Neural cell (in vitro differentiated cells): ENCODE measurements around the gene CEBPA. TPM values are rescaled to one million over a fixed set of nuclear protein-coding genes. Genes with fewer than 3 reads are reported as not detected.

Source experiments
- H2AFZ ChIP-seq: fragments of 200-600, 300-800 bp; sonication (generic), shearing (Covaris generic); 2 replicates; pipeline ENCODE4 v1.6.0; 2014; ENCODE audit warnings: low read depth, mild to moderate bottlenecking, antibody characterized with exemption, low read length, moderate library complexity
- H3F3A ChIP-seq: fragments of 200-600 bp; shearing (Covaris generic); 2 replicates; pipeline ENCODE4 v1.6.1; 2016; ENCODE audit warnings: mild to moderate bottlenecking, moderate library complexity, mixed read lengths, antibody characterized with exemption, low read length; ENCODE audit not compliant: insufficient read depth, poor library complexity, severe bottlenecking
- H3K27ac ChIP-seq: fragments of 200-600, 300-800 bp; sonication (generic), shearing (Covaris generic); 2 replicates; pipeline ENCODE4 v1.5.1; 2014; ENCODE audit warnings: mild to moderate bottlenecking, low read length, moderate library complexity
- H3K27me3 ChIP-seq: fragments of 300-800, 200-600 bp; sonication (generic), shearing (Covaris generic); 2 replicates; pipeline ENCODE4 v1.6.0; 2014; ENCODE audit warnings: mild to moderate bottlenecking, low read depth, low read length, moderate library complexity; ENCODE audit not compliant: insufficient read depth
- H3K36me3 ChIP-seq: fragments of 300-800, 200-600 bp; sonication (generic), shearing (Covaris generic); 2 replicates; pipeline ENCODE4 v1.5.1; 2014; ENCODE audit warnings: mild to moderate bottlenecking, antibody characterized with exemption, low read length, moderate library complexity; ENCODE audit not compliant: insufficient read depth
- H3K4me2 ChIP-seq: fragments of 300-800, 200-600 bp; sonication (generic), shearing (Covaris generic); 2 replicates; pipeline ENCODE4 v1.6.0; 2014; ENCODE audit warnings: mild to moderate bottlenecking, low read length
- H3K4me3 ChIP-seq: fragments of 300-800, 200-600 bp; sonication (generic), shearing (Covaris generic); 2 replicates; pipeline ENCODE4 v1.5.1; 2014; ENCODE audit warnings: mild to moderate bottlenecking, low read length, moderate library complexity
- H3K79me2 ChIP-seq: fragments of 200-600 bp; shearing (Covaris generic); replicated peaks from 2 replicates; pipeline ENCODE4 v1.6.0; 2014; ENCODE audit warnings: mild to moderate bottlenecking, low read length, moderate library complexity; ENCODE audit not compliant: insufficient read depth
- H3K9ac ChIP-seq: fragments of 300-800, 200-600 bp; sonication (generic), shearing (Covaris generic); 2 replicates; pipeline ENCODE4 v1.6.1; 2016; ENCODE audit warnings: mild to moderate bottlenecking, low read length, mixed read lengths
- H3K9me2 ChIP-seq: fragments of 200-600 bp; shearing (Covaris generic); 2 replicates; pipeline ENCODE4 v1.6.1; 2016; ENCODE audit warnings: mild to moderate bottlenecking, low read length, mixed read lengths; ENCODE audit not compliant: insufficient read depth
- H3K9me3 ChIP-seq: fragments of 200-600, 300-800 bp; sonication (generic), shearing (Covaris generic); 2 replicates; pipeline ENCODE4 v1.6.1; 2016; ENCODE audit warnings: mild to moderate bottlenecking, mixed run types, low read length, moderate library complexity, mixed read lengths
- H4K20me1 ChIP-seq: fragments of 200-600 bp; shearing (Covaris generic); 2 replicates; pipeline ENCODE4 v1.6.1; 2016; ENCODE audit warnings: mild to moderate bottlenecking, mixed run types; ENCODE audit not compliant: insufficient read depth
- CTCF ChIP-seq: fragments of 450-650 bp; IDR thresholded peaks from 2 replicates; pipeline ENCODE4 v1.5.1; 2014; ENCODE audit warnings: antibody characterized with exemption, mild to moderate bottlenecking, moderate library complexity; ENCODE audit not compliant: poor library complexity, severe bottlenecking
- EP300 ChIP-seq: fragments of 450-650 bp; conservative IDR thresholded peaks from 2 replicates; pipeline ENCODE4 v1.6.1; 2014; ENCODE audit warnings: antibody characterized with exemption, mild to moderate bottlenecking, moderate library complexity; ENCODE audit not compliant: poor library complexity, severe bottlenecking
- EZH2 ChIP-seq: fragments of 200-600, 300-800 bp; shearing (Covaris generic), sonication (generic); IDR thresholded peaks from 2 replicates; pipeline ENCODE4 v1.6.1; 2014; ENCODE audit warnings: antibody characterized with exemption, low read length, borderline replicate concordance, mild to moderate bottlenecking; ENCODE audit not compliant: insufficient read depth, poor library complexity, severe bottlenecking
- MXI1 ChIP-seq: fragments of 450-650 bp; conservative IDR thresholded peaks from 2 replicates; pipeline ENCODE4 v1.6.1; 2014; ENCODE audit warnings: antibody characterized with exemption, mild to moderate bottlenecking; ENCODE audit not compliant: poor library complexity, severe bottlenecking
- POLR2AphosphoS5 ChIP-seq: IDR thresholded peaks from 2 replicates; pipeline ENCODE4 v1.6.1; 2012
- RAD21 ChIP-seq: fragments of 450-650 bp; conservative IDR thresholded peaks from 2 replicates; pipeline ENCODE4 v1.6.1; 2014; ENCODE audit warnings: antibody characterized with exemption, mild to moderate bottlenecking, moderate library complexity
- REST ChIP-seq: IDR thresholded peaks from 2 replicates; pipeline ENCODE4 v1.6.1; 2012; ENCODE audit warnings: borderline replicate concordance
- SMC3 ChIP-seq: fragments of 450-650 bp; conservative IDR thresholded peaks from 2 replicates; pipeline ENCODE4 v1.6.1; 2014; ENCODE audit warnings: antibody characterized with exemption, mild to moderate bottlenecking, moderate library complexity; ENCODE audit not compliant: poor library complexity
- TAF1 ChIP-seq: IDR thresholded peaks from 2 replicates; pipeline ENCODE4 v1.6.1; 2012; ENCODE audit warnings: low read depth
- polyA plus RNA-seq: library from polyadenylated mRNA; depleted of rRNA; stranded (reverse); fragments of >200 nt; gene quantifications from 2 replicates; pipeline ENCODE4 v1.2.3, GENCODE V29; 2014

Gene CEBPA
- polyA plus RNA-seq, 1 donor from 2014 or later: 2.6 TPM

GRCh38 chr19:33261511-33262189 is 40.7 kb downstream of the CEBPA start:
- Histone ChIP-seq H3K4me3 (no peak overlapping the region), H3K79me2 (no peaks in the 10 kb centered on the region), H3K4me2 (no peak overlapping the region), H2AFZ (no peak overlapping the region), H3K36me3 (no peaks in the 10 kb centered on the region), H3K9me2 (no peaks in the 10 kb centered on the region), H3K9ac (no peak overlapping the region), H4K20me1 (no peaks in the 10 kb centered on the region), H3F3A (no peaks in the 10 kb centered on the region), H3K9me3 (no peaks in the 10 kb centered on the region), H3K27ac (no peak overlapping the region), H3K27me3 (no peaks in the 10 kb centered on the region)
- TF ChIP-seq MXI1 (no peak), EP300 (no peak), REST (no peak), EZH2 (no peak), SMC3 (no peak), CTCF (no peak), TAF1 (no peak), RAD21 (no peak), POLR2AphosphoS5 (no peak)

GRCh38 chr19:33260628-33261418 is 41.5 kb downstream of the CEBPA start:
- H2AFZ ChIP-seq: no peak overlapping the region
- H3K27ac ChIP-seq: no peak overlapping the region
- H3K4me3 ChIP-seq: no peak overlapping the region

More at GRCh38 chr19:33260628-33261418, 41.5 kb downstream of the CEBPA start:
- Histone ChIP-seq H3K4me2 (no peak overlapping the region), H3K9ac (no peak overlapping the region), H3K79me2 (no peaks in the 10 kb centered on the region), H3K9me2 (no peaks in the 10 kb centered on the region), H3K36me3 (no peaks in the 10 kb centered on the region), H3K9me3 (no peaks in the 10 kb centered on the region), H3F3A (no peaks in the 10 kb centered on the region), H4K20me1 (no peaks in the 10 kb centered on the region), H3K27me3 (no peaks in the 10 kb centered on the region)
- TF ChIP-seq EP300 (no peak), CTCF (no peak), RAD21 (no peak), MXI1 (no peak), SMC3 (no peak), POLR2AphosphoS5 (no peak), EZH2 (no peak), REST (no peak), TAF1 (no peak)
